Effector memory CD4-positive, alpha-beta T cell (primary cell): ENCODE measurements around the gene PCED1B.

ENCODE experiments used
- DNase-seq, 3 donors: peaks; one replicate each; pipeline ENCODE4 v3.0.0-alpha.2; 2020
- H3K27ac ChIP-seq: 2 replicates; pipeline ENCODE4 v1.7.0; 2013; ENCODE audit warnings: mild to moderate bottlenecking, low read length, moderate library complexity; ENCODE audit not compliant: insufficient read depth, poor library complexity, severe bottlenecking
- H3K27me3 ChIP-seq: replicated peaks from 2 replicates; pipeline ENCODE4 v1.7.0; 2013; ENCODE audit warnings: mild to moderate bottlenecking, low read length; ENCODE audit not compliant: insufficient read depth, control insufficient read depth, poor library complexity, severe bottlenecking
- H3K36me3 ChIP-seq: 2 replicates; pipeline ENCODE4 v1.7.0; 2013; ENCODE audit warnings: mild to moderate bottlenecking, low read length, moderate library complexity; ENCODE audit not compliant: control insufficient read depth, insufficient read depth
- H3K4me1 ChIP-seq: 2 replicates; pipeline ENCODE4 v1.7.0; 2013; ENCODE audit warnings: low read length, mild to moderate bottlenecking; ENCODE audit not compliant: control insufficient read depth, insufficient read depth, poor library complexity, severe bottlenecking
- H3K4me3 ChIP-seq: 2 replicates; pipeline ENCODE4 v1.7.0; 2013; ENCODE audit warnings: low read length, low read depth, mild to moderate bottlenecking; ENCODE audit not compliant: insufficient read depth, poor library complexity, severe bottlenecking
- H3K9me3 ChIP-seq: 2 replicates; pipeline ENCODE4 v1.7.0; 2013; ENCODE audit warnings: mild to moderate bottlenecking, low read length, moderate library complexity; ENCODE audit not compliant: control insufficient read depth

Gene PCED1B

DNA sequence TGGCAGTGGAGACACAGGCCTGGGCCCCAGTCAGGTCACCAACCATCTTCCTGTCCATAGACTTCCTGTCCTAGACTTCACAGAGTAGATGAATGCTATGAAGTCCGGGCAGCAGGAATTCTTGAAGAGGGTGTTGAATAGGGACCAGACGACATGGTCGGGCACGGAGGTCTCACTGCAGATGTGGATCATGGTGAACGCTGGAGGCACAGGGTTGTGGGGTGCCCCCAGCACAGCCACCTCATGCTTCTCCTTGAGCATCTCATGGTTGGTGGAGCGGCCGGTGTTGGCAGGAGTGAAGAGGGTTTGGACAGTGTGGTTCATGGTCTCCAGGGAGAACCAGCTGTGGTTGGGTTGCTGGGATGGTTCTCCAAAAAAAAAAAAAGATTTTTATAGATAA lies 56.2 kb downstream of the PCED1B start:
- Histone ChIP-seq H3K36me3 (peaks cover 3% of the 10 kb centered on the region), H3K9me3 (no peaks in the 10 kb centered on the region), H3K27ac (no peak overlapping the region), H3K4me3 (no peak overlapping the region), H3K27me3 (no peaks in the 10 kb centered on the region), H3K4me1 (no peaks in the 10 kb centered on the region)
- DNase-seq: no peak

- no peaks in the 10 kb centered on the region for H3K4me1 ChIP-seq
- no peak overlapping the region for H3K27ac ChIP-seq
- no peaks in the 10 kb centered on the region for H3K9me3 ChIP-seq
- no peaks in the 10 kb centered on the region for H3K27me3 ChIP-seq
- no peak for DNase-seq
- H3K4me3 ChIP-seq: no peak overlapping the region
- H3K36me3 ChIP-seq: peaks cover 3% of the 10 kb centered on the region
Observed at GRCh38 chr12:47139000-47139681, 59.7 kb downstream of the PCED1B start.

- no peaks in the 10 kb centered on the region for H3K9me3 ChIP-seq
- H3K27ac ChIP-seq: no peak overlapping the region
- DNase-seq: no peak
- no peaks in the 10 kb centered on the region for H3K27me3 ChIP-seq
- peaks cover 4% of the 10 kb centered on the region for H3K4me1 ChIP-seq
- H3K4me3 ChIP-seq: no peak overlapping the region
- H3K36me3 ChIP-seq: no peaks in the 10 kb centered on the region
Observed at GRCh38 chr12:47141459-47141858, 62.0 kb downstream of the PCED1B start.

- no peak for DNase-seq
- Histone ChIP-seq H3K27ac (no peak overlapping the region), H3K36me3 (no peaks in the 10 kb centered on the region), H3K4me1 (peaks cover 4% of the 10 kb centered on the region), H3K27me3 (no peaks in the 10 kb centered on the region), H3K4me3 (no peak overlapping the region), H3K9me3 (no peaks in the 10 kb centered on the region)
Observed at GRCh38 chr12:47144769-47145168, 65.3 kb downstream of the PCED1B start.

DNA sequence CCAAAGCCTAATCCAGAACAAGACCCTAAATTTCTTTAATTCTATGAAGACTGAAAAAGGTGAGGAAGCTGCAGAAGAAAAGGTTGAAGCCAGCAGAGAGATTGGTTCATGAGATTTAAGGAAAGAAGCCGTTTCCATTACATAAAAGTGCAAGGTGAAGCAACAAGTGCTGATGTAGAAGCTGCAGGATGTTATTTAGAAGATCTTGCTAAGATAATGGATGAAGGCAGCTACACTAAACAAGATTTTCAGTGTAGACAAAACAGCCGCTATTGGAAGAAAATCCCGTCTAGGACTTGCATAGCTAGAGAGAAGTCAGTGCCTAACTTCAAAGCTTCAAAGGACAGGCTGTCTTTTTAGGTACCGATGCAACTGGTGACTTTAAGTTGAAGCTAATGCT lies 65.8 kb downstream of the PCED1B start:
- DNase-seq: no peak
- H3K27ac ChIP-seq: no peak overlapping the region
- H3K36me3 ChIP-seq: no peaks in the 10 kb centered on the region
- no peaks in the 10 kb centered on the region for H3K9me3 ChIP-seq
- no peaks in the 10 kb centered on the region for H3K27me3 ChIP-seq
- no peak overlapping the region for H3K4me3 ChIP-seq
- peaks cover 4% of the 10 kb centered on the region for H3K4me1 ChIP-seq

DNA sequence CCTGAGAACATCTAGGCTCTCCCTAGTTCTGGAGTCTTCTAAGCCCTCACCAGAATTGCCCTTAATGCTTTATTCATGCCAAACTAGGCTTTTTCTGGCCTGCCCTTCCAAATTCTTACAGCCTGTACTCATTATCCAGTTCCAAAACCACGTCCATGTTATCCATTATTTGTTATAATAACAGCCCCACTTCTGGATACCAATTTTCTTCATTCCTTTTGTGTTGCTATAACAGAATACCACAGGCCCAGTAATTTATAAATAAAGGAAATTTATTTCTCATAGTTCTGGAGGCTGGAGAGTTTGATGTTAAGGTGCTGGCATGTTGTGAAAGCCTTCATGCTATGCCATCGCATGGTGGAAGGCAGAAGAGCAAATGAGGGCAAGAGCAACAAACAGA lies 68.3 kb downstream of the PCED1B start:
- Histone ChIP-seq H3K27me3 (no peaks in the 10 kb centered on the region), H3K27ac (no peak overlapping the region), H3K4me3 (no peak overlapping the region), H3K36me3 (peaks cover 6% of the 10 kb centered on the region), H3K9me3 (no peaks in the 10 kb centered on the region), H3K4me1 (peaks cover 4% of the 10 kb centered on the region)
- no peak for DNase-seq

DNA sequence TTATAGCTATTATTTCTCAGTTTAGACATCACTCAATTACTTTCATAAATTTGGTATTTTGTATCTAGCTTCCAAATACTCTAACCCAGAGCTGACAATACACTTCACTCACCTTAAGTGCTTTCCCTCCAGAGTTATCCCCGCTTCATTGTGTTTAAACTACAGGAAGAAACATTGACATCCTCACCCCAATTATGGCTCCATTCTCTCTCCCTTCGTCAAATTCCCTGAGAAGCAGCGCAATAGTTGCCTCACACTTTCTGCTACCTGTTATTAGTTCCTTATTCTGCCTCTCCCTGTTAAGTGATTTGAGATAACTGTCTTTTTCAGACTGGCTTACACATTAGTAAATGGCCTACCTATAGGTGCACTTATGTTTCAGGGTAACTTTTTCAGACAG lies 69.7 kb downstream of the PCED1B start:
- Histone ChIP-seq H3K36me3 (peaks cover 6% of the 10 kb centered on the region), H3K4me3 (no peak overlapping the region), H3K27me3 (no peaks in the 10 kb centered on the region), H3K9me3 (no peaks in the 10 kb centered on the region), H3K4me1 (peaks cover 4% of the 10 kb centered on the region), H3K27ac (no peak overlapping the region)
- no peak for DNase-seq

DNA sequence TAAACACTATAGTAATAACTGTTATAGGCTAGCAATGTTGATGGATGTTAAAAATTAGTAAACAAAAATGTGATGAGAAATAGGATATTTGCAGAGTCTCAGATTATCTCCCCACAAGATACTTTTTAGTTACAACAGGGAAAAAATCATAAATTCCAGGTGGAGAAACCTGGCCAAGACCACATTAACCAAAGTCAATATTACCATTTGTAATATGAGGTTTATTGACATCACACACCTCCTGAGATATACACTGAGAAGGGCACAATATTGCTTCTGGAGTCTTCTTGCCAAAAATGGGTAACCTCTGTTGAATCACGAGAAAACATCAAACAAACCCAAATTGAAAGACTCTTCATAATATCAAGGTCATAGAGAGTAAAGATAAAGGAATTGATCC lies 72.7 kb downstream of the PCED1B start:
- Histone ChIP-seq H3K9me3 (no peaks in the 10 kb centered on the region), H3K27me3 (no peaks in the 10 kb centered on the region), H3K27ac (no peak overlapping the region), H3K36me3 (peaks cover 6% of the 10 kb centered on the region), H3K4me3 (no peak overlapping the region), H3K4me1 (peaks cover 9% of the 10 kb centered on the region)
- DNase-seq: no peak

DNA sequence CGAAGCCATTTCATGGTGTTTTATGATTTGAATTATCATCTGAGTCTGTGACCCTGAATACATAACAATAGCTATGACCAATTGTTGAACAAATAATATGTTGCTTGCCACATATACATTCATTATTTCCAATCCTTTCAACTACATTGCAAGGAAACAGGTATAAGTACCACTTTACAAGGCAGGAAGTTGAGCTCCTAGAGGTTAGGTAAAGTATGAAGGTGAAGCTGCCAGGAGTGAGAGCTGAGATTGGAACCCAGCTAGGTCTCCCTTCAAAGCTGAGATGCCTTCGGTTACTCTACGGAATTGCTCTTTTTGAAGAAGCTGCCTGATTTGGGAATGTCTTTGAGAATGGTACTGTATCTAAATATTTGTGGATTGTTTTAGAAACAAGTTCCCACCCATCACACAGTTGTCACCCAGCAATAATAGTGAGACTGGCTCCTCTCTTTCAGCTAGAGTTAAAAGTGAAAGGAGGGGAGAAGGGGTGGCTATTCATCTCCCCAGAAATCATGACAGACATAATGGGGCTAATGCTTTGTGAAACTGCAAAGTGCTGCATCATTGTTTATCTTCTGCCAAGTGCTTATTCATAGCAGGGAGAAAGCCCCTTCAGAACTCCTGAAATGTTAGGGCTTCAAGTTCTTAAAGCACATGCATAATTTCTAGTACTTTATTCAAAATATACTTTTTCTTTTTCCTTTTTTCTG lies 76.2 kb downstream of the PCED1B start:
- peak overlapping the region; percentile 46 for H3K27ac ChIP-seq
- H3K9me3 ChIP-seq: no peaks in the 10 kb centered on the region
- H3K4me3 ChIP-seq: no peak overlapping the region
- H3K27me3 ChIP-seq: no peaks in the 10 kb centered on the region
- H3K36me3 ChIP-seq: peaks cover 6% of the 10 kb centered on the region
- H3K4me1 ChIP-seq: peaks cover 9% of the 10 kb centered on the region
- DNase-seq: no peak

DNA sequence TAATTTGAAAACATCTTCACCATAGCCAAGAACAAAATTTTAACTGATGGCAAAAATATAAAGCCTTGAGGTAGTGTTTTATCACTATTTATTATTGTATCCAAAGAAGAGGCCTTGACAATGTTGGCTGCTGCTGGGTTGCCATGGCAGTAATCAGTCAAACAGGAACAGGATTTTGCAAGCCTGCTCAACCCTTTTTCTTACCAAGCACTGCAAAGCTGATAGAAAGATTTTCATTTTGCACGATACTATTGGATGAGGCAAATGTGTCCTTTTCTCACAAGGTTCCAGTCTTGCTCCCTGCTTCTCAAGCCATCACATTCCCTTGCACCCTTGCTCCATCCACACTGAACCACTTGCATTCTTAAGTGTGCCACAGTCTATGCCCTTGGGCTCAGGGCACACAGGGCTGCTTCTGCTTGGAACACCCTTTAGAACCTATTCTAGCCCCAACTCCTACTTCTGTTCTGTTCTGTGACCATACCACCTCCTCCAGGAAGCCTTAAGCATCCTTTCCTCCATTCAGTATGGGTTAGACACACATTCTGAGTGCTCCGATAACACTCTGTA lies 76.8 kb downstream of the PCED1B start:
- no peak for DNase-seq

More for the DNA sequence above, 76.8 kb downstream of the PCED1B start:
- Histone ChIP-seq H3K4me3 (no peak overlapping the region), H3K9me3 (no peaks in the 10 kb centered on the region), H3K27ac (peak overlapping the region; percentile 46), H3K4me1 (peaks cover 9% of the 10 kb centered on the region), H3K27me3 (no peaks in the 10 kb centered on the region), H3K36me3 (peaks cover 6% of the 10 kb centered on the region)
